Measurements from ENCODE around the gene NIPA2.
"Not testable (repeated sequence)": the region's sequence is repeated elsewhere in the genome, so short reads cannot be mapped to it uniquely, and the experiment has no call there.

The NIPA2 gene

DNA sequence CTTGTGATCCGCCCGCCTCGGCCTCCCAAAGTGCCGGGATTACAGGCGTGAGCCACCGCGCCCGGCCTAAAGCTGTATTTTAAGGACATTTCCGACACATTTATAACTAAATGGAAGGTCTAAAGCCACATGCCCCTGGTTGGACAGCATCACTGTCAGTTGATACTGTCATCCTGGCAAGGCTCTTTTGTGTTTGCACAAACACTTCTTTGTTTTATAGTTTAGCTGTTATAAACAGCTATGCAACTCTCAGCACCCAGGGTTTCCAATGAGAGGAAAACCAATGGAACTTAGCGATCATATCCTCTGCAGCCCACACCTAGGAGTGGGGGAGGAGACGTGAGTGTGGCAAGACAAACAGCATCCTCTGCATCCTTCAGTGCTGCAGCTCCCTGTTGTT is 32.3 kb upstream of the NIPA2 start:
- no peak for DNase-seq (ENCODE audit: insufficient read length, low spot score)
- TF ChIP-seq, protein P1, sequence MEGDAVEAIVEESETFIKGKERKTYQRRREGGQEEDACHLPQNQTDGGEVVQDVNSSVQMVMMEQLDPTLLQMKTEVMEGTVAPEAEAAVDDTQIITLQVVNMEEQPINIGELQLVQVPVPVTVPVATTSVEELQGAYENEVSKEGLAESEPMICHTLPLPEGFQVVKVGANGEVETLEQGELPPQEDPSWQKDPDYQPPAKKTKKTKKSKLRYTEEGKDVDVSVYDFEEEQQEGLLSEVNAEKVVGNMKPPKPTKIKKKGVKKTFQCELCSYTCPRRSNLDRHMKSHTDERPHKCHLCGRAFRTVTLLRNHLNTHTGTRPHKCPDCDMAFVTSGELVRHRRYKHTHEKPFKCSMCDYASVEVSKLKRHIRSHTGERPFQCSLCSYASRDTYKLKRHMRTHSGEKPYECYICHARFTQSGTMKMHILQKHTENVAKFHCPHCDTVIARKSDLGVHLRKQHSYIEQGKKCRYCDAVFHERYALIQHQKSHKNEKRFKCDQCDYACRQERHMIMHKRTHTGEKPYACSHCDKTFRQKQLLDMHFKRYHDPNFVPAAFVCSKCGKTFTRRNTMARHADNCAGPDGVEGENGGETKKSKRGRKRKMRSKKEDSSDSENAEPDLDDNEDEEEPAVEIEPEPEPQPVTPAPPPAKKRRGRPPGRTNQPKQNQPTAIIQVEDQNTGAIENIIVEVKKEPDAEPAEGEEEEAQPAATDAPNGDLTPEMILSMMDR (IDR thresholded peaks at IDR 0.05; ENCODE audit: insufficient read depth, missing control alignments): no peak
- FAIRE-seq: no peak

DNA sequence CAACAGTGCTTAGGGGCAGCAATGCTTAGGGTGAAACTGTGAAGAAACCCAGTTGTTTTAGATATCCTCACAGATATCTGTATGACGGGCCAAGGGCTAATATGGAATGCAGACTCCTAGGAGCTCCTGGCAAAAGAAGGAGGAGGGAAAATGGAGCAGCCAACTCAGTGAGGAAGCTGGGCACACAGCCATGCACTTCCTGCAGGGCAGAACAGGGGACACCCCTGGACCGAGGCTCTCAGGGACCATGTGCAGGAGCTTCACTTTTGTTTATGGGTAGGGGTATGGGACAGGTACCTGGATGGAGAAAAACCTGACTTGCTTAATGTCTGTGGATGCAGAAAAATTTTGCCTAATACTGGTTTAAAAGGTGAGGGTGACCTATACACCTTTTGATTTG is 31.8 kb upstream of the NIPA2 start:
- FAIRE-seq: no peak
- TF ChIP-seq, protein P1 (IDR thresholded peaks at IDR 0.05; ENCODE audit: insufficient read depth, missing control alignments): no peak
- no peak for DNase-seq (ENCODE audit: insufficient read length, low spot score)

DNA sequence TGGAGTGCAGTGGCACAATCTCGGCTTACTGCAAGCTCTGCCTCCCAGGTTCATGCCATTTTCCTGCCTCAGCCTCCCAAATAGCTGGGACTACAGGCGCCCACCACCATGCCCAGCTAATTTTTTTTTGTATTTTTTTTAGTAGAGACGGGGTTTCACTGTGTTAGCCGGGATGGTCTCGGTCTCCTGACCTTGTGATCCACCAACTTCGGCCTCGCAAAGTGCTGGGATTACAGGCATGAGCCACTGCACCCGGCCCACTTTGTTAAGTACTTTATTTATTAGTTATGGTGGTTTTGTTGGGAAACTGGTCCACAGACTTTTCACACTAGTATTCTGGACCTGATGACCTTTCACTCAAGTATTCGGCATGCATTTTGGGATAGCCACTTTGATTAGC is 30.6 kb upstream of the NIPA2 start:
- not testable (repeated sequence) for DNase-seq (ENCODE audit: insufficient read length, low spot score); FAIRE-seq

DNA sequence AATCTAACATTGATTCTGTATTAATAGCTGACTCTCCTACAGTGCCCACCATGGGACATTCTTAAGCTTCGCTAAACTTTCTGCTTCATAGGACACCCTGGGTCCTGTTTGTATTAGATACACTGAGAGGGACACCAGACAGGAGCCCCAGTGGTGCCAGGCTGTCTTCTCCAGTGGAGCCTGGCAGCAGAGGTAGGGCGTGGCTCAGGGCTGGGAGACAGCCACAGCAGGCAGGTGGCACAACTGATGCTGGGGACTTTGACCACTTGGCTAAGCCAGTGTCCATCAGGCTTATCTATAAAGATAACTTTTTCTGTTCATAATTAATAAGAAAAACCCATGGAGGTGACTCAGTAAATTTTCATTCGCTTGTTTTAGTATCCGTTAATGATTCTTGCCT is 30.2 kb upstream of the NIPA2 start:
- TF ChIP-seq, protein P1 (IDR thresholded peaks at IDR 0.05; ENCODE audit: insufficient read depth, missing control alignments): no peak
- FAIRE-seq (no peak), DNase-seq (ENCODE audit: insufficient read length, low spot score) (no peak)

DNA sequence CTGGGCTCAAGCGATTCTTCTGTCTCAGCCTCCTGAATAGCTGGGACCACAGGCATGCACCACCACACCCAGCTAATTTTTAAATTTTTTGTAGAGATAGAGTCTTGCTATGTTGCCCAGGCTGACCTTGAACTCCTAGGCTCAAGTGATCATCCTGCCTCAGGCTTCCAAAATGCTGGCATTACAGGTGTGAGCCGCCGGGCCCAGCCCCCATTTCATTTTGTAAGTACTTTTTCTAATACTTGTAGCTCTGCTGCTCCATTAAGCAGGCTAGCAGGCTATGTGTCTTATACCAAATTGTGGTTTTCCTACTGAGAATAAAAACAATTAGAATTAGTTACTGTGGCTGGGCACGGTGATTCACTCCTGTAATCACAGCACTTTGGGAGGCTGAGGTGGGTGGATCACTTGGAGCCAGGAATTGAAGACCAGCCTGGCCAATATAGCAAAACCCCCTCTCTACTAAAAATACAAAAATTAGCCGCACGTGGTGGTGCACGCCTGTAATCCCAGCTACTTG is 29.6 kb upstream of the NIPA2 start:
- FAIRE-seq: no peak
- no peak for DNase-seq (ENCODE audit: insufficient read length, low spot score)

DNA sequence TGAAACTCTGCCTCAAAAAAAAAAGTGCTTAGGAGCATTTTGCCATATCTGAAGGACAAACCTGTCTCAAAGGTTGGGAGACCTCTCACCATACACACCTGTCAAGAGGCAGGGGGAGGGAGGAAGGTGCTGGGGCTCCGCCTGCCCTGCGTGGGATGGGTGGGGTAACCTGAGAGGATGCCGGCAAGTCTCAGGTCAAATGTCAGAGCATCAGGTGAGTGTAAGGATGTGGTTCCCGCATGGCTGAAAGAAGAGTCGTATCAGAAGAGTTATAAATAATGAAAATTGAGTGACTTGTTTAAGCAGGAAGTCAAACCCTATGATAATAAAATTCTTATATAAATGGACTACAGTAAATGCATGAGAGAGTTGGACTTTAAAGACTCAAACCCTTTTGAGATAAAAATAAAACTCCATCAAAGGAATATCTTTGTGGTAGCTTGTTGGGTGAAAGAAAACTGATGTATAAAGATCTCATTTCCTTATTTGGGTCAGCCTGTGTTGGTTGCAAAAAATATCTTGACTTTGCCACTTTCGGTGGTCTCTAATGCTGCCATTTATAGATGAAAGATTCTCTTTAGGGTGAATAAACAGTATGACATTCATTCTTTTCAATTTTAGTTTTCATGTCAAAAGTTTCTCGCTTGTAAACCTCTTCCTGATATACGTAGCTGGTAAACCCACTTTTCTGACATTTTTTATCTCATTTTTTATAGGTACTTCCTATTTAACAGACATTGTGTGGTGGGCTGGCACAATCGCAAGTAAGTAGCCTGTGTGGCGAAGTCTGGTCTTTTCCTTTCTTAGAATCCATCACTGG is 28.2 kb upstream of the NIPA2 start:
- FAIRE-seq (no peak), DNase-seq (ENCODE audit: insufficient read length, low spot score) (no peak)
- TF ChIP-seq, protein P1 (IDR thresholded peaks at IDR 0.05; ENCODE audit: insufficient read depth, missing control alignments): no peak

More for the DNA sequence above, 29.6 kb upstream of the NIPA2 start:
- TF ChIP-seq, protein P1 (IDR thresholded peaks at IDR 0.05; ENCODE audit: insufficient read depth, missing control alignments): no peak

DNA sequence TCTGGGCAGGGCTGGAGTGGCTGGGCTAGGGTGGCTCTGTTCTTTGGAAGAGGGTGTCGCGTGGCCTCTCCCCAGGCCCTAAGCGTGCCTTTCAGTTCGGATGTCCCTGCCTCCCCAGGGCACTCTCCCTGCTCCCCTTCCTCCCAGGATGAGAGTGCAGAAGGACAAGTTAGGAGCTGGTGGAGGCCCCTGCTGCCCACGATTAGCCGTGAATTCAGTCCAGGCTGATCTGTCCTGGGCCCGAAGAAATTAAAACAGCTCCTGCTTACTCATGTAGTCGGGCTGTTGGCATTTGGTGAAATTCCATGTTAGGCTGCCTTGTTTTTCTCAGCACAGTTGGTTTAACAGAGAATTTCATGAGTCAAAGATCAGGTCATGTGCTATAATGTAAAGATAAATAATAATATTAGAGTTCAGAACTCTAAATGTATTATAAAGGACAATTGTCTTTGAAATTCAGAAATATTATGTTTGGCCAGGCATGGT is 27.6 kb upstream of the NIPA2 start:
- DNase-seq (ENCODE audit: insufficient read length, low spot score): no peak
- FAIRE-seq: no peak
- TF ChIP-seq, protein P1 (IDR thresholded peaks at IDR 0.05; ENCODE audit: insufficient read depth, missing control alignments): no peak

Measured in D721Med (cell line).